ENCODE data around the gene DKK2.

Gene DKK2

GRCh38 chr4:107017443-107018343, 18.4 kb downstream of the DKK2 start:
- no peak for DNase-seq (ENCODE audit: low spot score)

GRCh38 chr4:107011312-107011711, 24.8 kb downstream of the DKK2 start:
- DNase-seq (ENCODE audit: low spot score) = no peak

- no peak for DNase-seq (ENCODE audit: low spot score)
Observed at GRCh38 chr4:107009196-107009968, 26.7 kb downstream of the DKK2 start.

- no peak for DNase-seq (ENCODE audit: low spot score)
Observed at GRCh38 chr4:107008115-107008514, 28.0 kb downstream of the DKK2 start.

GRCh38 chr4:107006218-107006617, 29.9 kb downstream of the DKK2 start:
- DNase-seq (ENCODE audit: low spot score) = no peak

- no peak for DNase-seq (ENCODE audit: low spot score)
Observed at GRCh38 chr4:106996490-106996889, 39.6 kb downstream of the DKK2 start.

GRCh38 chr4:106993827-106994226, 42.3 kb downstream of the DKK2 start:
- no peak for DNase-seq (ENCODE audit: low spot score)

- DNase-seq (ENCODE audit: low spot score) = no peak
Observed at GRCh38 chr4:106987311-106987710, 48.8 kb downstream of the DKK2 start.

- DNase-seq (ENCODE audit: low spot score) = no peak
Observed at GRCh38 chr4:106986486-106986885, 49.6 kb downstream of the DKK2 start.

- DNase-seq (ENCODE audit: low spot score) = no peak
Observed at GRCh38 chr4:106985830-106986229, 50.3 kb downstream of the DKK2 start.

- no peak for DNase-seq (ENCODE audit: low spot score)
Observed at GRCh38 chr4:106982711-106983211, 53.4 kb downstream of the DKK2 start.

GRCh38 chr4:106981431-106981830, 54.7 kb downstream of the DKK2 start:
- DNase-seq (ENCODE audit: low spot score) = no peak

- DNase-seq (ENCODE audit: low spot score) = no peak
Observed at GRCh38 chr4:106979476-106979875, 56.6 kb downstream of the DKK2 start.

GRCh38 chr4:106978046-106978774, 57.9 kb downstream of the DKK2 start:
- no peak for DNase-seq (ENCODE audit: low spot score)

GRCh38 chr4:106971636-106972035, 64.5 kb downstream of the DKK2 start:
- no peak for DNase-seq (ENCODE audit: low spot score)

GRCh38 chr4:106967892-106968291, 68.2 kb downstream of the DKK2 start:
- no peak for DNase-seq (ENCODE audit: low spot score)

- no peak for DNase-seq (ENCODE audit: low spot score)
Observed at GRCh38 chr4:106953036-106953705, 82.9 kb downstream of the DKK2 start.

GRCh38 chr4:106951891-106952290, 84.2 kb downstream of the DKK2 start:
- DNase-seq (ENCODE audit: low spot score) = no peak

- DNase-seq (ENCODE audit: low spot score) = no peak
Observed at GRCh38 chr4:106941841-106942240, 94.3 kb downstream of the DKK2 start.

- no peak for DNase-seq (ENCODE audit: low spot score)
Observed at GRCh38 chr4:106930522-106930921, 105.6 kb downstream of the DKK2 start.

GRCh38 chr4:106929248-106929647, 106.9 kb downstream of the DKK2 start:
- DNase-seq (ENCODE audit: low spot score) = no peak

GRCh38 chr4:106914223-106914622, 121.9 kb downstream of the DKK2 start:
- no peak for DNase-seq (ENCODE audit: low spot score)

Measured in kidney tubule cell (primary cell).